Esophagus squamous epithelium (tissue), 4 donors: ENCODE results near the gene GMDS.

Experiments
- POLR2A ChIP-seq, 4 donors: fragments of 450-650 bp; IDR thresholded peaks; one replicate each; pipeline ENCODE4 v1.6.1; 2017; ENCODE audit warnings: antibody characterized with exemption in 4 of 4, mild to moderate bottlenecking in 4 of 4, moderate library complexity in 3 of 4
- TF ChIP-seq, protein P1 (sequence below), 6 experiments: fragments of 450-650 bp in 4 of 6; fragments of 200-600 bp in 2 of 6; sonication (generic) in 2 of 6; IDR thresholded peaks; one replicate each; pipeline ENCODE4 v1.5.1; 2016 to 2019; ENCODE audit warnings: antibody characterized with exemption in 6 of 6, mild to moderate bottlenecking in 4 of 6, moderate library complexity in 4 of 6

DNA sequence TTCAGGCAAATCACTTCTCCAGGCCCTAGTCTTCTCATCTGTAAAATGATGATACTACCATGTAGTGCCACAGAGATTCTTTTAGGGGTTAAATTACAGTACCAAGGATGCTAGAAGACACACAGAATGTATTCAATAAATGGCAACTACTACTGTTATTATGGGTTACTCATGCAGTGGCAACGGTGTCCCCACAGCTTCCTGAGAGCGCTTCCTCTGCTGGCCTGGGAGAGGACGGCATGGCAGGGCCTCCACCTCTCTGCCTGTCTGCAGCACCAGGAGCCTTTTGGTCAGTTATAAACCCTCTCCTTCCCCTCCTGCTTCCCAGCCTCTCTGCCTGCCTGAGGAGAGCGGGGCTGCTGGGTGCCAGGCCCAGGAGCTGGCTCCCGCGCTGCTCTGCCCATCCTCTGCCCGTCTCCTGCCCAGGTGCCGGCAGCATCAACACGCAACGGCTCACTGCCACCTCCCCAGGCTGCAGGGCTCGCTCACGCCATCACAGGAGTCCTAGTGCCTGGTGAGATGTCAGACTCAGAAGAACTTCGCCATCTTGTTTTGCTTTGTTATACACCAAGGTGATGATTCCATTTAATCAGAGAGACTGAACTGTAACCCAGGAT lies 465.0 kb downstream of the GMDS start:
- TF ChIP-seq POLR2A (IDR thresholded peaks at IDR 0.05), result no peak
- TF ChIP-seq, protein P1, sequence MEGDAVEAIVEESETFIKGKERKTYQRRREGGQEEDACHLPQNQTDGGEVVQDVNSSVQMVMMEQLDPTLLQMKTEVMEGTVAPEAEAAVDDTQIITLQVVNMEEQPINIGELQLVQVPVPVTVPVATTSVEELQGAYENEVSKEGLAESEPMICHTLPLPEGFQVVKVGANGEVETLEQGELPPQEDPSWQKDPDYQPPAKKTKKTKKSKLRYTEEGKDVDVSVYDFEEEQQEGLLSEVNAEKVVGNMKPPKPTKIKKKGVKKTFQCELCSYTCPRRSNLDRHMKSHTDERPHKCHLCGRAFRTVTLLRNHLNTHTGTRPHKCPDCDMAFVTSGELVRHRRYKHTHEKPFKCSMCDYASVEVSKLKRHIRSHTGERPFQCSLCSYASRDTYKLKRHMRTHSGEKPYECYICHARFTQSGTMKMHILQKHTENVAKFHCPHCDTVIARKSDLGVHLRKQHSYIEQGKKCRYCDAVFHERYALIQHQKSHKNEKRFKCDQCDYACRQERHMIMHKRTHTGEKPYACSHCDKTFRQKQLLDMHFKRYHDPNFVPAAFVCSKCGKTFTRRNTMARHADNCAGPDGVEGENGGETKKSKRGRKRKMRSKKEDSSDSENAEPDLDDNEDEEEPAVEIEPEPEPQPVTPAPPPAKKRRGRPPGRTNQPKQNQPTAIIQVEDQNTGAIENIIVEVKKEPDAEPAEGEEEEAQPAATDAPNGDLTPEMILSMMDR (IDR thresholded peaks at IDR 0.05), result no peak
